GM10266 (cell line): Measurements from ENCODE around the gene SOX14.

Experiments used
- DNase-seq: peaks from one replicate; pipeline ENCODE4 v3.0.0; 2012; ENCODE audit errors: extremely low spot score
- CTCF ChIP-seq: IDR thresholded peaks from 2 replicates; pipeline ENCODE4 v1.5.1; 2012; ENCODE audit warnings: mild to moderate bottlenecking, low read depth; ENCODE audit not compliant: control insufficient read depth, insufficient read depth; ENCODE audit errors: missing control alignments

Gene SOX14

GRCh38 chr3:137787529-137787928, 23.4 kb downstream of the SOX14 start:
- no peak for TF ChIP-seq CTCF
- no peak for DNase-seq

GRCh38 chr3:137789236-137789635, 25.1 kb downstream of the SOX14 start:
- DNase-seq: no peak
- TF ChIP-seq CTCF: no peak

GRCh38 chr3:137792626-137793271, 28.6 kb downstream of the SOX14 start:
- TF ChIP-seq CTCF: peak; percentile 54
- DNase-seq: peak; percentile 16

- no peak for DNase-seq
- TF ChIP-seq CTCF: no peak
These were observed 32.9 kb downstream of the SOX14 start for GRCh38 chr3:137796993-137797392.

GRCh38 chr3:137803215-137803614, 39.1 kb downstream of the SOX14 start:
- no peak for DNase-seq
- TF ChIP-seq CTCF: no peak

GRCh38 chr3:137807998-137808397, 43.9 kb downstream of the SOX14 start:
- no peak for DNase-seq

More at GRCh38 chr3:137807998-137808397, 43.9 kb downstream of the SOX14 start:
- TF ChIP-seq CTCF: no peak
